RWPE2 (cell line): ENCODE results near the gene SLC35A4.

ENCODE experiments used
- ATAC-seq: fragments of 200-7000 bp; cut with Tn5 transposase; 3 replicates; pipeline ENCODE4 v1.9.1; 2021; ENCODE audit warnings: low read depth
- DNase-seq: peaks from one replicate; pipeline ENCODE4 v3.0.0-alpha.2; 2020; ENCODE audit warnings: low spot score
- H3K27ac ChIP-seq: fragments of 450-650 bp; 2 replicates; pipeline ENCODE4 v1.5.1; 2017; ENCODE audit warnings: mild to moderate bottlenecking; ENCODE audit not compliant: poor library complexity, severe bottlenecking
- H3K27me3 ChIP-seq: fragments of 250-450 bp; sonication (Bioruptor Pico); 2 replicates; pipeline ENCODE4 v1.5.1; 2021; ENCODE audit warnings: mild to moderate bottlenecking, moderate library complexity; ENCODE audit not compliant: insufficient read depth, poor library complexity, severe bottlenecking
- H3K36me3 ChIP-seq: fragments of 250-450 bp; sonication (Bioruptor Pico); 2 replicates; pipeline ENCODE4 v1.5.1; 2020; ENCODE audit warnings: low read depth, mild to moderate bottlenecking, moderate library complexity
- H3K4me1 ChIP-seq: fragments of 250-450 bp; sonication (Bioruptor Pico); 2 replicates; pipeline ENCODE4 v1.5.1; 2021; ENCODE audit warnings: mild to moderate bottlenecking, moderate library complexity; ENCODE audit not compliant: insufficient read depth, poor library complexity, severe bottlenecking
- H3K4me3 ChIP-seq: fragments of 250-450 bp; sonication (Bioruptor Pico); 2 replicates; pipeline ENCODE4 v1.5.1; 2021; ENCODE audit warnings: mild to moderate bottlenecking, moderate library complexity; ENCODE audit not compliant: severe bottlenecking
- H3K9me3 ChIP-seq: fragments of 250-450 bp; sonication (Bioruptor Pico); 2 replicates; pipeline ENCODE4 v1.5.1; 2021; ENCODE audit warnings: mild to moderate bottlenecking, moderate library complexity; ENCODE audit not compliant: severe bottlenecking
- TF ChIP-seq, protein P1 (sequence below): fragments of 450-650 bp; IDR thresholded peaks from one replicate; pipeline ENCODE4 v1.5.1; 2017; ENCODE audit warnings: mild to moderate bottlenecking, moderate library complexity; ENCODE audit not compliant: poor library complexity, severe bottlenecking

The SLC35A4 gene

DNA sequence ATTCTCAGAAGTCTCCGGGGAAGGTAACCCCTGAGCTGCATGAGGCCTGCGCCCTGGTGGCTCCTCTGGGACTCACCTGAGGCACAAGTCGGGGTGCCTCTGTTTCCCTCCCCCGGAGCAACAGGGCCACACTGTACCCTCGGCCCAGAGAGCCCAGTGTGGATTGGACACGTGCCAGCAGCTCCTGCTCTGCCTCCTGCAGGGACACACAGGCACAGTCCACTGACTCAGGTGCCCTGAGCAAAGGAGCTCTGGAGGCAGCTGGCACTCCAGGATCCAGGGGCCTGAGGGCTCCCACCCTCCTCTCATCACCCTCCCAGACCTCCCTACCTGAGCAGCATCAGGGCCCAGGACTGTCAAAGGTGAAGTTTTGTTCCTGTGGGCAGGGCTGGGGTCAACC is 29.5 kb downstream of the SLC35A4 start:
- TF ChIP-seq, protein P1, sequence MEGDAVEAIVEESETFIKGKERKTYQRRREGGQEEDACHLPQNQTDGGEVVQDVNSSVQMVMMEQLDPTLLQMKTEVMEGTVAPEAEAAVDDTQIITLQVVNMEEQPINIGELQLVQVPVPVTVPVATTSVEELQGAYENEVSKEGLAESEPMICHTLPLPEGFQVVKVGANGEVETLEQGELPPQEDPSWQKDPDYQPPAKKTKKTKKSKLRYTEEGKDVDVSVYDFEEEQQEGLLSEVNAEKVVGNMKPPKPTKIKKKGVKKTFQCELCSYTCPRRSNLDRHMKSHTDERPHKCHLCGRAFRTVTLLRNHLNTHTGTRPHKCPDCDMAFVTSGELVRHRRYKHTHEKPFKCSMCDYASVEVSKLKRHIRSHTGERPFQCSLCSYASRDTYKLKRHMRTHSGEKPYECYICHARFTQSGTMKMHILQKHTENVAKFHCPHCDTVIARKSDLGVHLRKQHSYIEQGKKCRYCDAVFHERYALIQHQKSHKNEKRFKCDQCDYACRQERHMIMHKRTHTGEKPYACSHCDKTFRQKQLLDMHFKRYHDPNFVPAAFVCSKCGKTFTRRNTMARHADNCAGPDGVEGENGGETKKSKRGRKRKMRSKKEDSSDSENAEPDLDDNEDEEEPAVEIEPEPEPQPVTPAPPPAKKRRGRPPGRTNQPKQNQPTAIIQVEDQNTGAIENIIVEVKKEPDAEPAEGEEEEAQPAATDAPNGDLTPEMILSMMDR: no peak
- H3K27me3 ChIP-seq: no peaks in the 10 kb centered on the region
- DNase-seq: no peak
- H3K36me3 ChIP-seq: no peaks in the 10 kb centered on the region
- peaks cover 16% of the 10 kb centered on the region for H3K4me1 ChIP-seq
- H3K4me3 ChIP-seq: no peak overlapping the region
- H3K27ac ChIP-seq: no peak overlapping the region
- no peak for ATAC-seq
- no peaks in the 10 kb centered on the region for H3K9me3 ChIP-seq

GRCh38 chr5:140595538-140596300 is 31.1 kb downstream of the SLC35A4 start:
- H3K27me3 ChIP-seq: no peaks in the 10 kb centered on the region
- TF ChIP-seq, protein P1: no peak
- no peaks in the 10 kb centered on the region for H3K36me3 ChIP-seq
- ATAC-seq: no peak
- DNase-seq: no peak
- no peaks in the 10 kb centered on the region for H3K9me3 ChIP-seq
- no peak overlapping the region for H3K27ac ChIP-seq
- H3K4me1 ChIP-seq: peaks cover 16% of the 10 kb centered on the region
- no peak overlapping the region for H3K4me3 ChIP-seq

- TF ChIP-seq, protein P1: no peak
- H3K4me1 ChIP-seq: peaks cover 14% of the 10 kb centered on the region
- H3K27me3 ChIP-seq: no peaks in the 10 kb centered on the region
- ATAC-seq: no peak
- no peaks in the 10 kb centered on the region for H3K36me3 ChIP-seq
- DNase-seq: no peak
- H3K9me3 ChIP-seq: no peaks in the 10 kb centered on the region
- H3K4me3 ChIP-seq: no peak overlapping the region
- no peak overlapping the region for H3K27ac ChIP-seq
Observed at GRCh38 chr5:140596321-140596741, 31.7 kb downstream of the SLC35A4 start.

DNA sequence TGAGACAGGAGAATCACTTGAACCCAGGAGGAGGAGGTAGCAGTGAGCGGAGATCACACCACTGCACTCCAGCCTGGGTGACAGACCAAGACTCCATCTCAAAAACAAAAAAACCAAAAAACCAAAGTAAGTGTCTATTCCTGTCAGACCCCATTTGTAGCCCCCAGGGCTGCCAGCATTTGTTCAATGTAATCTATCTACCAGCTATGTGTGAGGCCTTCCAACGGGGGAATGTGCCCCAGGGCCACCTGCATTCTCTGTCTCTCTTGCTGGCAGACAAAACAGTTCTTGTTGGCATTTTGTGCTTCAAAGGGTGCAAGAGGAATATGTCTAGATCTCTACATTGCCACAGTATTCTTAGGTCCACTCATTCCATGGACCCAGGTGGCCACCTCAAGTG is 34.2 kb downstream of the SLC35A4 start:
- no peaks in the 10 kb centered on the region for H3K9me3 ChIP-seq
- no peak overlapping the region for H3K27ac ChIP-seq
- ATAC-seq (no peak), DNase-seq (no peak)
- no peaks in the 10 kb centered on the region for H3K27me3 ChIP-seq
- H3K36me3 ChIP-seq: no peaks in the 10 kb centered on the region
- H3K4me1 ChIP-seq: peaks cover 7% of the 10 kb centered on the region
- no peak overlapping the region for H3K4me3 ChIP-seq
- TF ChIP-seq, protein P1: no peak

GRCh38 chr5:140600096-140600495 is 35.5 kb downstream of the SLC35A4 start:
- peaks cover 7% of the 10 kb centered on the region for H3K4me1 ChIP-seq
- no peak overlapping the region for H3K4me3 ChIP-seq
- H3K27ac ChIP-seq: no peak overlapping the region
- ATAC-seq (no peak), DNase-seq (no peak)
- TF ChIP-seq, protein P1: no peak
- H3K27me3 ChIP-seq: no peaks in the 10 kb centered on the region
- no peaks in the 10 kb centered on the region for H3K9me3 ChIP-seq
- no peaks in the 10 kb centered on the region for H3K36me3 ChIP-seq
